ENCODE results near the gene POGK. TPM values are rescaled to one million over a fixed set of nuclear protein-coding genes. Genes with fewer than 3 reads are reported as not detected.

The POGK gene
- total and polyA plus RNA-seq, 9 of the 15 experiments (the other 6 are each of a cell fraction or from before 2014, with no cell fraction given): 6.1 to 44.5 (median 24.3) TPM

DNA sequence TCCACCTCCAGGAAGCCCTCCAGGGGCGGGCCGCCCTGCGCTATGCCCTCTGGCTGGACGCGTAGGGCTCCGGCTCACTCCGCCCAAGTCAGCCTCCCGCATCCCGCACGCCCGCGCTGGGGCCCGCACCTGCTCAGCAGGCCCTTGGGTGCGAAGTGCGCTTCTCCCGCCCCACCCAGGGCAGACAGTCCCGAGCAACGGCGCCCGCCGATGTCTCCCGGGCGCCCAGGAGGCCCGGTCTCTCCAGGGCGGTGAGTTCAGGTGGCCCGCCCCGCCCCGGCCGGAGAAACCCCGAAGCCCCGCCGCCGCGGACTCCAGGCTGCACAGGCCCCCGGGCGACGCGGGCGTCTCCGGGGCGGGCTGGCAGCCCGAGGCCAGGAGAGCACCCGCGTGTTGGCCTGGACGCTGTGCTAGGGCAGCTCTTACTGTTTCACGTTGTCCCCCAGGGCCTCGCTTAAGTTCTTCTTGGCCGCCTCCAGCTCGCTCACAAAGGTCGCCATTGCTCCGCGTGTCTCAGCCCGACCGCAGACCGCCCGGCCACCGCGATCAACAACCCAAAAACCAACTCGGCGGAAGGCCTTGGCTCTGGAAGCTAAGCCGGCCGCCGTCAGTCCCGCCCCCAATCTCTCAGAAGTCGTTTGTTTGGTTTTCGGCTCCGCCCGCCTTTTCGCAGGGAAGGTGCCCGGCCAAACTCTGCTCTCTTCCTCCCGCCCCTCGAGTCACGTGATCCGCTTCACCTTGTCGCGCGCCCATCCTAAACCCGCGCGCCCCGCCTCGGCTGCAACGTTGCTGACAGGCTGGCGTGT is 36.7 kb downstream of the POGK start, which contains the start of gene TADA1 (continued):
- TF ChIP-seq, protein P1, sequence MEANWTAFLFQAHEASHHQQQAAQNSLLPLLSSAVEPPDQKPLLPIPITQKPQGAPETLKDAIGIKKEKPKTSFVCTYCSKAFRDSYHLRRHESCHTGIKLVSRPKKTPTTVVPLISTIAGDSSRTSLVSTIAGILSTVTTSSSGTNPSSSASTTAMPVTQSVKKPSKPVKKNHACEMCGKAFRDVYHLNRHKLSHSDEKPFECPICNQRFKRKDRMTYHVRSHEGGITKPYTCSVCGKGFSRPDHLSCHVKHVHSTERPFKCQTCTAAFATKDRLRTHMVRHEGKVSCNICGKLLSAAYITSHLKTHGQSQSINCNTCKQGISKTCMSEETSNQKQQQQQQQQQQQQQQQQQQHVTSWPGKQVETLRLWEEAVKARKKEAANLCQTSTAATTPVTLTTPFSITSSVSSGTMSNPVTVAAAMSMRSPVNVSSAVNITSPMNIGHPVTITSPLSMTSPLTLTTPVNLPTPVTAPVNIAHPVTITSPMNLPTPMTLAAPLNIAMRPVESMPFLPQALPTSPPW (CRISPR knock-in tag; IDR thresholded peaks at IDR 0.05): peak; percentile 88
- TF ChIP-seq TRIM24 (IDR thresholded peaks at IDR 0.05) (0 out of 4 replicates have a peak, but pooled peaks of 1 of the 2 experiments have one; percentile 52), HMGXB4 (CRISPR knock-in tag; IDR thresholded peaks at IDR 0.05) (peak; percentile 92; the same call in 1 of the 2 replicates), ZNF445 (CRISPR knock-in tag; IDR thresholded peaks at IDR 0.05; ENCODE audit: low read depth) (no peak), HINFP (tag; conservative IDR thresholded peaks at IDR 0.05; ENCODE audit: low read depth) (no peak), HOXB6 (CRISPR knock-in tag; IDR thresholded peaks at IDR 0.05; ENCODE audit: borderline replicate concordance) (no peak), YY1 (IDR thresholded peaks at IDR 0.05; ENCODE audit: borderline replicate concordance in 1 of 3, control insufficient read depth in 1 of 3, extremely low read depth in 1 of 3, insufficient read depth in 3 of 3, insufficient read length in 1 of 3, insufficient replicate concordance in 2 of 3, low read depth in 1 of 3, low read length in 2 of 3) (peak; percentile 72 to 95 (median 89)), TEAD4 (IDR thresholded peaks at IDR 0.05; ENCODE audit: low read length) (0 out of 2 replicates have a peak, but pooled peaks have one; percentile 18), TEAD4 (CRISPR knock-in tag; IDR thresholded peaks at IDR 0.05; ENCODE audit: borderline replicate concordance) (peak; percentile 83; the same call in 1 of the 2 replicates), MEF2D (tag; conservative IDR thresholded peaks at IDR 0.05; ENCODE audit: low read depth) (peak; percentile 76), DACH1 (IDR thresholded peaks at IDR 0.05; ENCODE audit: partially characterized antibody) (no peak), ETS1 (conservative IDR thresholded peaks at IDR 0.05; ENCODE audit: control insufficient read depth, low read depth, low read length) (peak; percentile 42; the same call in 1 of the 2 replicates), RNF2 (IDR thresholded peaks at IDR 0.05) (peak; percentile 16), CLOCK (CRISPR knock-in tag; IDR thresholded peaks at IDR 0.05; ENCODE audit: borderline replicate concordance) (no peak)
- TF ChIP-seq, protein P2, sequence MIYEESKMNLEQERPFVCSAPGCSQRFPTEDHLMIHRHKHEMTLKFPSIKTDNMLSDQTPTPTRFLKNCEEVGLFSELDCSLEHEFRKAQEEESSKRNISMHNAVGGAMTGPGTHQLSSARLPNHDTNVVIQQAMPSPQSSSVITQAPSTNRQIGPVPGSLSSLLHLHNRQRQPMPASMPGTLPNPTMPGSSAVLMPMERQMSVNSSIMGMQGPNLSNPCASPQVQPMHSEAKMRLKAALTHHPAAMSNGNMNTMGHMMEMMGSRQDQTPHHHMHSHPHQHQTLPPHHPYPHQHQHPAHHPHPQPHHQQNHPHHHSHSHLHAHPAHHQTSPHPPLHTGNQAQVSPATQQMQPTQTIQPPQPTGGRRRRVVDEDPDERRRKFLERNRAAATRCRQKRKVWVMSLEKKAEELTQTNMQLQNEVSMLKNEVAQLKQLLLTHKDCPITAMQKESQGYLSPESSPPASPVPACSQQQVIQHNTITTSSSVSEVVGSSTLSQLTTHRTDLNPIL (CRISPR knock-in tag; IDR thresholded peaks at IDR 0.05): no peak
